ENCODE measurements around the gene TMEM80. TPM values are rescaled to one million over a fixed set of nuclear protein-coding genes. Genes with fewer than 3 reads are reported as not detected.

Gene TMEM80
- total and polyA plus RNA-seq, 9 of the 15 experiments (the other 6 are each of a cell fraction or from before 2014, with no cell fraction given) = 5.1 to 30.1 (median 12.4) TPM

GRCh38 chr11:690738-691633, 4.6 kb upstream of the TMEM80 start (continued):
- TF ChIP-seq CREB3L1 (IDR thresholded peaks at IDR 0.05; ENCODE audit: borderline replicate concordance, low read depth) (no peak), ZNF436 (CRISPR knock-in tag; IDR thresholded peaks at IDR 0.05) (no peak), BDP1 (IDR thresholded peaks at IDR 0.05; ENCODE audit: insufficient read depth, insufficient read length) (no peak), CREB3 (tag; conservative IDR thresholded peaks at IDR 0.05; ENCODE audit: low read depth) (no peak), THAP7 (CRISPR knock-in tag; IDR thresholded peaks at IDR 0.05) (no peak), PREB (CRISPR knock-in tag; IDR thresholded peaks at IDR 0.05) (no peak), BRD9 (IDR thresholded peaks at IDR 0.05; ENCODE audit: low read depth, partially characterized antibody) (no peak), ZBTB34 (CRISPR knock-in tag; IDR thresholded peaks at IDR 0.05) (no peak), SMAD4 (CRISPR knock-in tag; conservative IDR thresholded peaks at IDR 0.05) (peak; percentile 68; the same call in 1 of the 2 replicates), PHF20 (IDR thresholded peaks at IDR 0.05; ENCODE audit: partially characterized antibody) (no peak), ETV5 (CRISPR knock-in tag; IDR thresholded peaks at IDR 0.05; ENCODE audit: low read depth) (peak; percentile 50; the same call in 1 of the 2 replicates), CREM (IDR thresholded peaks at IDR 0.05; ENCODE audit: low read depth) (peak; percentile 38; the same call in 1 of the 2 replicates), MTA2 (IDR thresholded peaks at IDR 0.05; ENCODE audit: low read depth) (peak; percentile 37; the same call in 1 of the 2 replicates), ARID2 (IDR thresholded peaks at IDR 0.05) (no peak), GTF2E2 (tag; IDR thresholded peaks at IDR 0.05) (no peak), ZBTB5 (IDR thresholded peaks at IDR 0.05) (no peak), HNRNPLL (IDR thresholded peaks at IDR 0.05; ENCODE audit: low read depth, low read length, poor library complexity, severe bottlenecking) (no peak), ZNF431 (CRISPR knock-in tag; IDR thresholded peaks at IDR 0.05) (0 out of 2 replicates have a peak, but pooled peaks have one; percentile 6), MXI1 (IDR thresholded peaks at IDR 0.05; ENCODE audit: low read depth, low read length) (no peak), CC2D1A (IDR thresholded peaks at IDR 0.05) (no peak)
